Liver (tissue), 9 donors: Measurements from ENCODE around the gene AFDN. TPM values are rescaled to one million over a fixed set of nuclear protein-coding genes. Genes with fewer than 3 reads are reported as not detected.
A peak's percentile ranks its signal among the peaks of the same experiment; 100 is the strongest.

Experiments used
- DNase-seq: peaks from one replicate; pipeline ENCODE4 v3.0.0-alpha.2; 2017; ENCODE audit warnings: low spot score
- H3K27ac ChIP-seq, 2 donors: one replicate each; pipeline ENCODE4 v1.7.0; 2013; ENCODE audit warnings: inconsistent platforms in 2 of 2, low read length in 2 of 2, control low read depth in 1 of 2, low read depth in 1 of 2, mild to moderate bottlenecking in 1 of 2
- H3K27me3 ChIP-seq, 4 donors: one replicate each; pipeline versions ENCODE4 v1.6.1 to v1.7.0; 2013; ENCODE audit warnings: low read length in 3 of 4, inconsistent platforms in 1 of 4, mild to moderate bottlenecking in 1 of 4, moderate library complexity in 1 of 4; ENCODE audit not compliant: control insufficient read depth in 4 of 4, insufficient read depth in 4 of 4
- H3K36me3 ChIP-seq, 4 donors: one replicate each; pipeline versions ENCODE4 v1.6.1 to v1.7.0; 2013; ENCODE audit warnings: low read length in 3 of 4, mild to moderate bottlenecking in 3 of 4, low read depth in 1 of 4, moderate library complexity in 1 of 4; ENCODE audit not compliant: control insufficient read depth in 4 of 4, insufficient read depth in 3 of 4
- H3K4me1 ChIP-seq, 4 donors: one replicate each; pipeline versions ENCODE4 v1.6.1 to v1.7.0; 2013; ENCODE audit warnings: low read length in 3 of 4, mild to moderate bottlenecking in 3 of 4, moderate library complexity in 1 of 4; ENCODE audit not compliant: control insufficient read depth in 4 of 4, insufficient read depth in 4 of 4
- H3K4me3 ChIP-seq, 3 donors: one replicate each; pipeline versions ENCODE4 v1.6.1 to v1.7.0; 2013; ENCODE audit warnings: low read length in 3 of 3, control low read depth in 1 of 3, low read depth in 1 of 3, mild to moderate bottlenecking in 1 of 3
- H3K9ac ChIP-seq, 2 donors: one replicate each; pipeline ENCODE4 v1.7.0; 2013; ENCODE audit warnings: low read length in 2 of 2, mild to moderate bottlenecking in 2 of 2, moderate library complexity in 2 of 2, control low read depth in 1 of 2, low read depth in 1 of 2
- H3K9me3 ChIP-seq, 4 donors: one replicate each; pipeline versions ENCODE4 v1.6.1 to v1.7.0; 2013; ENCODE audit warnings: low read length in 3 of 4; ENCODE audit not compliant: control insufficient read depth in 4 of 4
- EGR1 ChIP-seq, 2 donors: IDR thresholded peaks; 2 replicates each; pipeline ENCODE4 v1.6.1; 2016 to 2018; ENCODE audit warnings: antibody characterized with exemption in 2 of 2, low read depth in 2 of 2
- FOXA1 ChIP-seq: IDR thresholded peaks from 2 replicates; pipeline ENCODE4 v1.6.1; 2016; ENCODE audit warnings: antibody characterized with exemption
- FOXA2 ChIP-seq: IDR thresholded peaks from 2 replicates; pipeline ENCODE4 v1.6.1; 2016; ENCODE audit warnings: antibody characterized with exemption
- GABPA ChIP-seq, 2 donors: IDR thresholded peaks in 1 of 2; conservative IDR thresholded peaks in 1 of 2; 2 replicates each; pipeline ENCODE4 v1.6.1; 2016; ENCODE audit warnings: antibody characterized with exemption in 2 of 2, mild to moderate bottlenecking in 1 of 2, moderate library complexity in 1 of 2
- HNF4A ChIP-seq, 2 donors: conservative IDR thresholded peaks; 2 replicates each; pipeline ENCODE4 v1.6.1; 2016; ENCODE audit warnings: antibody characterized with exemption in 2 of 2, mild to moderate bottlenecking in 2 of 2
- HNF4G ChIP-seq: IDR thresholded peaks from 2 replicates; pipeline ENCODE4 v1.6.1; 2016; ENCODE audit warnings: antibody characterized with exemption
- JUND ChIP-seq, 2 donors: IDR thresholded peaks; 2 replicates each; pipeline ENCODE4 v1.6.1; 2016; ENCODE audit warnings: antibody characterized with exemption in 2 of 2
- NR2F2 ChIP-seq: IDR thresholded peaks from 2 replicates; pipeline ENCODE4 v1.6.1; 2016; ENCODE audit warnings: antibody characterized with exemption
- RAD21 ChIP-seq, 2 donors: IDR thresholded peaks; 2 replicates each; pipeline ENCODE4 v1.6.1; 2016; ENCODE audit warnings: antibody characterized with exemption in 2 of 2, mild to moderate bottlenecking in 2 of 2
- RXRA ChIP-seq, 2 donors: IDR thresholded peaks; 2 replicates each; pipeline ENCODE4 v1.6.1; 2017 to 2018; ENCODE audit warnings: antibody characterized with exemption in 2 of 2, mild to moderate bottlenecking in 1 of 2
- SP1 ChIP-seq: IDR thresholded peaks from 2 replicates; pipeline ENCODE4 v1.6.1; 2018; ENCODE audit warnings: antibody characterized with exemption, mild to moderate bottlenecking
- TAF1 ChIP-seq: conservative IDR thresholded peaks from 2 replicates; pipeline ENCODE4 v1.6.1; 2016; ENCODE audit warnings: antibody characterized with exemption, mild to moderate bottlenecking
- YY1 ChIP-seq: IDR thresholded peaks from 2 replicates; pipeline ENCODE4 v1.6.1; 2016; ENCODE audit warnings: antibody characterized with exemption, mild to moderate bottlenecking
- WGBS: extraction: QIAGEN DNeasy Blood & Tissue Kit; methylation state at CpG from one replicate; pipeline ENCODE4 v1.1.7; 2013; 5-methylcytosine and 5-hydroxymethylcytosine counted together
- polyA plus RNA-seq, 2 donors: library from polyadenylated mRNA; stranded (reverse) in 1 of 2; unstranded in 1 of 2; fragments of 200-250 nt in 1 of 2; fragments of >200 nt in 1 of 2; fragmentation: Nextera tagmentation in 1 of 2; extraction: Ambion mirVana in 1 of 2; gene quantifications; one replicate each; pipeline versions ENCODE4 v1.2.1 to v1.2.3, GENCODE V29; 2013 to 2015
- total RNA-seq, 2 donors: library from RNA; depleted of rRNA; stranded (reverse); fragments of >200 nt; gene quantifications; one replicate each; pipeline ENCODE4 v1.2.3, GENCODE V29; 2014
- TF ChIP-seq, protein P1 (sequence below): fragments of 150-350 bp; IDR thresholded peaks from 2 replicates; pipeline ENCODE4 v1.5.1; 2017; ENCODE audit warnings: improper control_type of control experiment, low read depth, low read length; ENCODE audit not compliant: missing input control
- TF ChIP-seq, protein P2 (sequence below): IDR thresholded peaks from 2 replicates; pipeline ENCODE4 v1.6.1; 2016; ENCODE audit warnings: antibody characterized with exemption
- TF ChIP-seq, protein P3 (sequence below): IDR thresholded peaks from 2 replicates; pipeline ENCODE4 v1.6.1; 2016; ENCODE audit warnings: antibody characterized with exemption, mild to moderate bottlenecking
- TF ChIP-seq, protein P4 (sequence below): IDR thresholded peaks from 2 replicates; pipeline ENCODE4 v1.6.1; 2016; ENCODE audit warnings: antibody characterized with exemption
- TF ChIP-seq, protein P5 (sequence below): IDR thresholded peaks from 2 replicates; pipeline ENCODE4 v1.6.1; 2016; ENCODE audit warnings: antibody characterized with exemption
- donor health status: healthy.
- donor health status: healthy.
- donor health status: healthy.
- donor health status: healthy.
- donor health status: healthy.

AFDN gene
- total and polyA plus RNA-seq, 4 donors = 21.3 to 145 (median 29.3) TPM

DNA sequence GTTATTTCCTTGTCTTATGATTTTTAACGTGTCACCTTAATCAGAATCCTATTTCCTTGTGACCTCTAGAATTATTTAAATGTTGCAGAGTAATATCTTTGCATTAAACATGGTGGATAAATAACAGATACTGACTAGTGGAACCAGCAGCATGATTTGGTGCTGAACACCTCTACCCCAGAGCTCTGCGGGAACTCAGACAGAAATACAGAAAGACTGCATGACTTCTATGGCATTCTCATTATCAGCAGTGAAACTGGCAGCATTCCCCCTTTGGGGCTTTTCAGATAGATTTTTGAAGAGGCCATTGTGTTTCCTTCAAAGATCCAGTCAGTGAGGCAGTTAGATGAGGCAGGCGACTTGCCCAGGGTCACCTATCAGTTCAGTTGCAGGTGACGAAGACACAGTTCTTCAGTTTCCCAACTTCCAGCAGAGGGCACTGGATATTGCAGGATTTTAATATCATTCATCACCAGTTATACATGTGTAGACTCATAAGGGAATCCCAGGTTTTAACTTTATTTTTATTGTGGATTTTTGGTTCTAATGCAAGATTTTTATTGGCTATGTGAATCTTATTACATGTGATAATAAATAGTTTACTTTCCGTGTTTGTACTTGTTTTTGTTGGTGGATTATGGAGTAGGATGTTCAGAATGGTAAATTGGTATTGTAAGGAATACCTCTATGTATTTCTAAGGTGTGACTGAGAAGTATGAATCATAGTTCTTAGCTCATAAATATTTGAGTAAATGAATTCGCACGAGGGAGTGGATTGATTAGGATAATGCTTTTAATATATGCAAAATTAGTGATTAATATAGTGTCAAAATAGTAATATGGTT lies 81.3 kb downstream of the AFDN start:
- H3K27me3 ChIP-seq = no peaks in the 10 kb centered on the region
- no peak overlapping the region for H3K4me3 ChIP-seq
- peak overlapping the region in 1 of 2 donors; percentile 17 for H3K27ac ChIP-seq
- H3K4me1 ChIP-seq = peaks cover 0 to 24% (median 6%) of the 10 kb centered on the region in 4 donors
- WGBS = 52% methylated on average over 7 of the region's 7 CpGs
- H3K36me3 ChIP-seq = peaks cover 4 to 17% (median 12%) of the 10 kb centered on the region in 4 donors
- no peak for TF ChIP-seq JUND (IDR thresholded peaks at IDR 0.05)
- TF ChIP-seq RAD21 (IDR thresholded peaks at IDR 0.05) = peak; percentile 87 to 89
- TF ChIP-seq HNF4A (conservative IDR thresholded peaks at IDR 0.05) = peak in 1 of 2 donors; percentile 8
- no peak for TF ChIP-seq SP1
- TF ChIP-seq, protein P1, sequence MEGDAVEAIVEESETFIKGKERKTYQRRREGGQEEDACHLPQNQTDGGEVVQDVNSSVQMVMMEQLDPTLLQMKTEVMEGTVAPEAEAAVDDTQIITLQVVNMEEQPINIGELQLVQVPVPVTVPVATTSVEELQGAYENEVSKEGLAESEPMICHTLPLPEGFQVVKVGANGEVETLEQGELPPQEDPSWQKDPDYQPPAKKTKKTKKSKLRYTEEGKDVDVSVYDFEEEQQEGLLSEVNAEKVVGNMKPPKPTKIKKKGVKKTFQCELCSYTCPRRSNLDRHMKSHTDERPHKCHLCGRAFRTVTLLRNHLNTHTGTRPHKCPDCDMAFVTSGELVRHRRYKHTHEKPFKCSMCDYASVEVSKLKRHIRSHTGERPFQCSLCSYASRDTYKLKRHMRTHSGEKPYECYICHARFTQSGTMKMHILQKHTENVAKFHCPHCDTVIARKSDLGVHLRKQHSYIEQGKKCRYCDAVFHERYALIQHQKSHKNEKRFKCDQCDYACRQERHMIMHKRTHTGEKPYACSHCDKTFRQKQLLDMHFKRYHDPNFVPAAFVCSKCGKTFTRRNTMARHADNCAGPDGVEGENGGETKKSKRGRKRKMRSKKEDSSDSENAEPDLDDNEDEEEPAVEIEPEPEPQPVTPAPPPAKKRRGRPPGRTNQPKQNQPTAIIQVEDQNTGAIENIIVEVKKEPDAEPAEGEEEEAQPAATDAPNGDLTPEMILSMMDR = peak; percentile 55
- no peaks in the 10 kb centered on the region for H3K9me3 ChIP-seq
- no peak overlapping the region for H3K9ac ChIP-seq
- DNase-seq = no peak

DNA sequence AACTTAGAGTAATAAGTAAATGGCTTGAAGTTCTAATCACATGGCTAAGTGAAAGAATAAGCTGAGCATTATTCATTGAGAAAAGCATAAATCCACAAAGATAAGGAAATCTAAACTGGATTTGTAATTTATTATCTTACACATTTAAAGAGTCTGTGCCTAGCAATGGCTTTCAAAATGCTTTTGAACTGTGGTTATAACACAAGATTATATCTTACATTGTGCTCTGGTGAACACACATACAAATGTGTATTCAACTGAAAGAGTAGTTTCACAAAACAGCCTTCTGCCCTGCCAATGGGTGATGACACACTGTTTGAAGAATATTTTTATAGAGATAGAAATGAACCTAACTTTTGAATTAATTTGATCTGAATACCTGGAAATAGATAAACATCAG lies 83.3 kb downstream of the AFDN start:
- Histone ChIP-seq H3K27ac (no peak overlapping the region), H3K9me3 (no peaks in the 10 kb centered on the region), H3K36me3 (peaks cover 4 to 35% (median 19%) of the 10 kb centered on the region in 4 donors), H3K4me3 (no peak overlapping the region), H3K27me3 (no peaks in the 10 kb centered on the region), H3K9ac (no peak overlapping the region), H3K4me1 (peaks cover 0 to 16% (median 5%) of the 10 kb centered on the region in 4 donors)
- no peak for DNase-seq
- TF ChIP-seq EGR1 (IDR thresholded peaks at IDR 0.05; ENCODE audit: low read depth in 2 of 2) = no peak
- TF ChIP-seq, protein P2, sequence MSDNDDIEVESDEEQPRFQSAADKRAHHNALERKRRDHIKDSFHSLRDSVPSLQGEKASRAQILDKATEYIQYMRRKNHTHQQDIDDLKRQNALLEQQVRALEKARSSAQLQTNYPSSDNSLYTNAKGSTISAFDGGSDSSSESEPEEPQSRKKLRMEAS = no peak
- TF ChIP-seq YY1 = no peak
- TF ChIP-seq, protein P3, sequence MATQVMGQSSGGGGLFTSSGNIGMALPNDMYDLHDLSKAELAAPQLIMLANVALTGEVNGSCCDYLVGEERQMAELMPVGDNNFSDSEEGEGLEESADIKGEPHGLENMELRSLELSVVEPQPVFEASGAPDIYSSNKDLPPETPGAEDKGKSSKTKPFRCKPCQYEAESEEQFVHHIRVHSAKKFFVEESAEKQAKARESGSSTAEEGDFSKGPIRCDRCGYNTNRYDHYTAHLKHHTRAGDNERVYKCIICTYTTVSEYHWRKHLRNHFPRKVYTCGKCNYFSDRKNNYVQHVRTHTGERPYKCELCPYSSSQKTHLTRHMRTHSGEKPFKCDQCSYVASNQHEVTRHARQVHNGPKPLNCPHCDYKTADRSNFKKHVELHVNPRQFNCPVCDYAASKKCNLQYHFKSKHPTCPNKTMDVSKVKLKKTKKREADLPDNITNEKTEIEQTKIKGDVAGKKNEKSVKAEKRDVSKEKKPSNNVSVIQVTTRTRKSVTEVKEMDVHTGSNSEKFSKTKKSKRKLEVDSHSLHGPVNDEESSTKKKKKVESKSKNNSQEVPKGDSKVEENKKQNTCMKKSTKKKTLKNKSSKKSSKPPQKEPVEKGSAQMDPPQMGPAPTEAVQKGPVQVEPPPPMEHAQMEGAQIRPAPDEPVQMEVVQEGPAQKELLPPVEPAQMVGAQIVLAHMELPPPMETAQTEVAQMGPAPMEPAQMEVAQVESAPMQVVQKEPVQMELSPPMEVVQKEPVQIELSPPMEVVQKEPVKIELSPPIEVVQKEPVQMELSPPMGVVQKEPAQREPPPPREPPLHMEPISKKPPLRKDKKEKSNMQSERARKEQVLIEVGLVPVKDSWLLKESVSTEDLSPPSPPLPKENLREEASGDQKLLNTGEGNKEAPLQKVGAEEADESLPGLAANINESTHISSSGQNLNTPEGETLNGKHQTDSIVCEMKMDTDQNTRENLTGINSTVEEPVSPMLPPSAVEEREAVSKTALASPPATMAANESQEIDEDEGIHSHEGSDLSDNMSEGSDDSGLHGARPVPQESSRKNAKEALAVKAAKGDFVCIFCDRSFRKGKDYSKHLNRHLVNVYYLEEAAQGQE = no peak
- TF ChIP-seq RAD21 (IDR thresholded peaks at IDR 0.05) = no peak
- TF ChIP-seq HNF4G = no peak
- TF ChIP-seq, protein P1 = no peak
- TF ChIP-seq JUND (IDR thresholded peaks at IDR 0.05) = no peak
- no peak for TF ChIP-seq NR2F2
- TF ChIP-seq SP1 = no peak
- no peak for TF ChIP-seq GABPA (IDR thresholded peaks at IDR 0.05 in 1 of 2, conservative IDR thresholded peaks at IDR 0.05 in 1 of 2)
- TF ChIP-seq TAF1 = no peak
- no peak for TF ChIP-seq HNF4A (conservative IDR thresholded peaks at IDR 0.05)
- TF ChIP-seq, protein P4, sequence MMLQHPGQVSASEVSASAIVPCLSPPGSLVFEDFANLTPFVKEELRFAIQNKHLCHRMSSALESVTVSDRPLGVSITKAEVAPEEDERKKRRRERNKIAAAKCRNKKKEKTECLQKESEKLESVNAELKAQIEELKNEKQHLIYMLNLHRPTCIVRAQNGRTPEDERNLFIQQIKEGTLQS = no peak
- no peak for TF ChIP-seq RXRA (IDR thresholded peaks at IDR 0.05)
- TF ChIP-seq, protein P5, sequence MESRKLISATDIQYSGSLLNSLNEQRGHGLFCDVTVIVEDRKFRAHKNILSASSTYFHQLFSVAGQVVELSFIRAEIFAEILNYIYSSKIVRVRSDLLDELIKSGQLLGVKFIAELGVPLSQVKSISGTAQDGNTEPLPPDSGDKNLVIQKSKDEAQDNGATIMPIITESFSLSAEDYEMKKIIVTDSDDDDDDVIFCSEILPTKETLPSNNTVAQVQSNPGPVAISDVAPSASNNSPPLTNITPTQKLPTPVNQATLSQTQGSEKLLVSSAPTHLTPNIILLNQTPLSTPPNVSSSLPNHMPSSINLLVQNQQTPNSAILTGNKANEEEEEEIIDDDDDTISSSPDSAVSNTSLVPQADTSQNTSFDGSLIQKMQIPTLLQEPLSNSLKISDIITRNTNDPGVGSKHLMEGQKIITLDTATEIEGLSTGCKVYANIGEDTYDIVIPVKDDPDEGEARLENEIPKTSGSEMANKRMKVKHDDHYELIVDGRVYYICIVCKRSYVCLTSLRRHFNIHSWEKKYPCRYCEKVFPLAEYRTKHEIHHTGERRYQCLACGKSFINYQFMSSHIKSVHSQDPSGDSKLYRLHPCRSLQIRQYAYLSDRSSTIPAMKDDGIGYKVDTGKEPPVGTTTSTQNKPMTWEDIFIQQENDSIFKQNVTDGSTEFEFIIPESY = no peak
- no peak for TF ChIP-seq FOXA2
- no peak for TF ChIP-seq FOXA1
